Measurements from ENCODE around the gene STAM2. TPM values are rescaled to one million over a fixed set of nuclear protein-coding genes. Genes with fewer than 3 reads are reported as not detected.
"Not testable (repeated sequence)": the region's sequence is repeated elsewhere in the genome, so short reads cannot be mapped to it uniquely, and the experiment has no call there.

STAM2 gene
- total and polyA plus RNA-seq, 4 experiments from 2014 or later = 2.9 to 25.3 (median 12.5) TPM

DNA sequence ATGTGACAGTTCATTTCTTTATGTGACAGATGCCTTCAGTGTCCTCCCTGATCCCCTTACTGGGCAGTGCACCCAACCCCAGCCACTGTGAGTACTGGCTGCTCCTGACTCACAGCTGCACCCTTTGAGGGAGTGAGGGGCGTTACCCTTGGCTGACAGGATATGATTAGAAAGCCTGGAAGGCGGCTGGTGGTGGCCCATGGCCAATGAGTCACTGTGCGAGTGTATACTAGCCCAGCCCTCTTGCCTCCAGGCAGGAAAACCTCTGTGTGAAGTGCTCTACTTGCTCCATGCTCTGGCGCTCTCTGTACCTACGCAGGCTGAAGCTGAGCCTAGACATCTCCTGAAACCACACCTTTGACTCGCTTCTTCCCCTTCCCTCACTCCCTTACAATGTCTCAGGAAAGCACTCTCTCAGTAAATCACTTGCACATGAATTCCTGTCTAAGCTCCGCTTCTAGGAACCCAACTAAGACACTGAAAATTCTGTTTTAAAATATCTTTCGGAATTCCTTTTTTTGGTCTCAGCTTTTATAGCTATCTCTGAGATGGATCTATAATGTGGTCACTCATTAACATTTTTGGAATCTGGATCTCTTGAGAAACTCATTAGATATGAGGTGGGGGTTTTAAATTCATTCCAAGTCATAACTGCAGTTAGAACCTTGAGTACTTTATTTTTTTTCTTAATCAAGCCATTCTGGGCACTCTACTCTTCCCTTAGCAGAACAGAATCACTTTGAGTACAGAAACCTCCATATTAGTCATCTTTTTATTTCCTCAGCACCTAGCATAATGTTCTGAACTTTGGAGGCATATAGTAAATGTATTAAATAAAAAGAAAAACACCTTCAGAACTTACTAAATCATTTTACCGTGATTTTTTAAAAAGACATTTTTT lies 25.3 kb upstream of the STAM2 start:
- CTCF ChIA-PET (ENCODE audit: partially characterized antibody) = no interaction called here
- peaks cover 12 to 15% of the 10 kb centered on the region in 2 donors for H3K27me3 Mint-ChIP-seq
- no peaks in the 10 kb centered on the region for H3K4me1 ChIP-seq (ENCODE audit: insufficient read depth, low read length)
- H3K4me3 ChIP-seq (ENCODE audit: low read length in 2 of 2) = no peak overlapping the region
- H3K27ac ChIP-seq (ENCODE audit: low read depth, low read length) = no peak overlapping the region
- H3K4me1 Mint-ChIP-seq = no peaks in the 10 kb centered on the region
- DNase-seq = no peak
- H3K9me3 ChIP-seq (ENCODE audit: control insufficient read depth in 1 of 2, low read length in 2 of 2) = no peaks in the 10 kb centered on the region
- POLR2A ChIA-PET (ENCODE audit: partially characterized antibody) = no interaction called here
- H3K36me3 ChIP-seq (ENCODE audit: insufficient read depth, low read length) = no peaks in the 10 kb centered on the region
- intact Hi-C loops (cut with micrococcal nuclease) = no loop called here
- H3K36me3 Mint-ChIP-seq = no peaks in the 10 kb centered on the region
- H3K4me3 Mint-ChIP-seq = no peak overlapping the region
- no peak overlapping the region for H3K27ac Mint-ChIP-seq
- no peaks in the 10 kb centered on the region for H3K27me3 ChIP-seq (ENCODE audit: insufficient read depth, low read length)
- H3K9me3 Mint-ChIP-seq = peaks cover 0 to 8% (median 0%) of the 10 kb centered on the region in 8 donors

DNA sequence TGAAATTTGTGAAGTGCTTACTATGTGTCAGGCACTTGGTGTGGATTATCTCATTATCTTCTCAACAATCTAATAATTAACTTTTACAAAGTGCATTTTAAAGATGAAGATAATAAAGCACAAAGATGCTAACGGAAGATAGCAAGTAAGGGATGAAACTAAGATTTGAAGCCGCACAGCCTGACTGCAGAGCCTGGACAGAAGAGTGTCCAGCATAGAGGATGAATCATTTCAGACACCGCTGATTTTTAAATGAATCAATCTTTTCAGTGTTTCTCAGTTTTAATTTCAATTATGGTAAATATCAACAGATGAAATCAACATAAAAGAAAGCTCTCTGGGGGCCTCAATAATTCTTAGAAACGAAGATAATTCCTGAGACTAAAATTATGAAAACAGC lies 24.5 kb upstream of the STAM2 start:
- Histone ChIP-seq H3K9me3 (ENCODE audit: control insufficient read depth in 1 of 2, low read length in 2 of 2) (no peaks in the 10 kb centered on the region), H3K36me3 (ENCODE audit: insufficient read depth, low read length) (no peaks in the 10 kb centered on the region), H3K4me1 (ENCODE audit: insufficient read depth, low read length) (no peaks in the 10 kb centered on the region), H3K27me3 (ENCODE audit: insufficient read depth, low read length) (no peaks in the 10 kb centered on the region), H3K4me3 (ENCODE audit: low read length in 2 of 2) (no peak overlapping the region), H3K27ac (ENCODE audit: low read depth, low read length) (no peak overlapping the region)
- no peak overlapping the region for H3K27ac Mint-ChIP-seq
- H3K4me3 Mint-ChIP-seq = no peak overlapping the region
- H3K4me1 Mint-ChIP-seq = no peaks in the 10 kb centered on the region
- H3K36me3 Mint-ChIP-seq = no peaks in the 10 kb centered on the region
- CTCF ChIA-PET (ENCODE audit: partially characterized antibody) = no interaction called here
- intact Hi-C loops (cut with micrococcal nuclease) = no loop called here
- POLR2A ChIA-PET (ENCODE audit: partially characterized antibody) = no interaction called here
- H3K9me3 Mint-ChIP-seq = peaks cover 0 to 8% (median 0%) of the 10 kb centered on the region in 8 donors
- no peak for DNase-seq
- H3K27me3 Mint-ChIP-seq = peaks cover 12 to 15% of the 10 kb centered on the region in 2 donors

DNA sequence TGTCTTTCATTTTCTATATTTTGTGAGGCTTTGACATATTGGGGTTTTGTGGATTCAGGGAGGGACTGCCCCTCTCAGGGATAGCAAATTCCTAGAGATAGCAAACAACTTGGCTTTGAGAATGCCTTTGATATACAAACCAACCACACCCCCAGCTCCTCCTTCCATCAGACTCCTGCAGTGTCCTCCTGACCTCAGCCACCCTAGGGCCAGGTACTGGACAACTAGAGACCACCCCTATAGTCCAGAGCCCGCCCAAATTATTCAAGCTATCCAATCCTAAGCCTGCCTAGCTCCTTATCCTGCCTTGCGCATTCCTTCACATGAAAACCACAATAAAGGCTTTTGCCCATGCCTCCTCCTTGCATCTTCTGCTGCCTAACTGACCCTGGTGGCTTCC lies 22.9 kb upstream of the STAM2 start:
- H3K27me3 Mint-ChIP-seq = peaks cover 8 to 22% of the 10 kb centered on the region in 2 donors
- H3K27ac ChIP-seq (ENCODE audit: low read depth, low read length) = no peak overlapping the region

DNA sequence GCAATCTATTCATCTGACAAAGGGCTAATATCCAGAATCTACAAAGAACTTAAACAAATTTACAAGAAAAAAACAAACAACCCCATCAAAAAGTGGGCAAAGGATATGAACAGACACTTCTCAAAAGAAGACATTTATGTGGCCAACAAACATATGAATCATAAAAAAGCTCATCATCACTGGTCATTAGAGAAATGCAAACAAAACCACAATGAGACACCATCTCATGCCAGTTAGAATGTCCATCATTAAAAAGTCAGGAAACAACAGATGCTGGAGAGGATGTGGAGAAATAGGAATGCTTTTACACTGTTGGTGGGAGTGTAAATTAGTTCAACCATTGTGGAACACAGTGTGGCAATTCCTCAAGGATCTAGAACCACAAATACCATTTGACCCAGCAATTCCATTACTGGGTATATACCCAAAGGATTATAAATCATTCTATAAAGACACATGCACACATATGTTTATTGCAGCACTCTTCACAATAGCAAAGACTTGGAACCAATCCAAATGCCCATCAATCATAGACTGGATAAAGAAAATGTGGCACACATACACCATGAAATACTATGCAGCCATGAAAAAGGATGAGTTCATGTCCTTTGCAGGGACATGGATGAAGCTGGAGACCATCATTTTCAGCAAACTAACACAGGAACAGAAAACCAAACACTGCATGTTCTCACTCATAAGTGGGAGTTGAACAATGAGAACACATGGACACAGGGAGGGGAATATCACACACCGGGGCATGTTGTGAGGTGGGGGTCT lies 22.1 kb upstream of the STAM2 start:
- H3K4me3 ChIP-seq (ENCODE audit: low read length in 2 of 2); H3K4me1 Mint-ChIP-seq; intact Hi-C loops (cut with micrococcal nuclease); H3K9me3 ChIP-seq (ENCODE audit: control insufficient read depth in 1 of 2, low read length in 2 of 2); H3K4me3 Mint-ChIP-seq; H3K9me3 Mint-ChIP-seq; CTCF ChIA-PET (ENCODE audit: partially characterized antibody); H3K27me3 ChIP-seq (ENCODE audit: insufficient read depth, low read length); H3K36me3 ChIP-seq (ENCODE audit: insufficient read depth, low read length); H3K27ac ChIP-seq (ENCODE audit: low read depth, low read length); H3K36me3 Mint-ChIP-seq; H3K27ac Mint-ChIP-seq; POLR2A ChIA-PET (ENCODE audit: partially characterized antibody); DNase-seq; H3K4me1 ChIP-seq (ENCODE audit: insufficient read depth, low read length): not testable (repeated sequence)
- peaks cover 14 to 30% of the 10 kb centered on the region in 2 donors for H3K27me3 Mint-ChIP-seq

More for the DNA sequence above, 22.9 kb upstream of the STAM2 start:
- no peaks in the 10 kb centered on the region for H3K9me3 ChIP-seq (ENCODE audit: control insufficient read depth in 1 of 2, low read length in 2 of 2)
- H3K27me3 ChIP-seq (ENCODE audit: insufficient read depth, low read length) = no peaks in the 10 kb centered on the region
- no peak overlapping the region for H3K4me3 ChIP-seq (ENCODE audit: low read length in 2 of 2)
- Mint-ChIP-seq H3K27ac (no peak overlapping the region), H3K9me3 (peaks cover 0 to 8% (median under 1%) of the 10 kb centered on the region in 8 donors), H3K4me1 (no peaks in the 10 kb centered on the region), H3K4me3 (no peak overlapping the region), H3K36me3 (no peaks in the 10 kb centered on the region)
- no peaks in the 10 kb centered on the region for H3K4me1 ChIP-seq (ENCODE audit: insufficient read depth, low read length)
- H3K36me3 ChIP-seq (ENCODE audit: insufficient read depth, low read length) = no peaks in the 10 kb centered on the region
- POLR2A ChIA-PET (ENCODE audit: partially characterized antibody) = no interaction called here
- intact Hi-C loops (cut with micrococcal nuclease) = no loop called here
- CTCF ChIA-PET (ENCODE audit: partially characterized antibody) = no interaction called here
- DNase-seq = no peak

DNA sequence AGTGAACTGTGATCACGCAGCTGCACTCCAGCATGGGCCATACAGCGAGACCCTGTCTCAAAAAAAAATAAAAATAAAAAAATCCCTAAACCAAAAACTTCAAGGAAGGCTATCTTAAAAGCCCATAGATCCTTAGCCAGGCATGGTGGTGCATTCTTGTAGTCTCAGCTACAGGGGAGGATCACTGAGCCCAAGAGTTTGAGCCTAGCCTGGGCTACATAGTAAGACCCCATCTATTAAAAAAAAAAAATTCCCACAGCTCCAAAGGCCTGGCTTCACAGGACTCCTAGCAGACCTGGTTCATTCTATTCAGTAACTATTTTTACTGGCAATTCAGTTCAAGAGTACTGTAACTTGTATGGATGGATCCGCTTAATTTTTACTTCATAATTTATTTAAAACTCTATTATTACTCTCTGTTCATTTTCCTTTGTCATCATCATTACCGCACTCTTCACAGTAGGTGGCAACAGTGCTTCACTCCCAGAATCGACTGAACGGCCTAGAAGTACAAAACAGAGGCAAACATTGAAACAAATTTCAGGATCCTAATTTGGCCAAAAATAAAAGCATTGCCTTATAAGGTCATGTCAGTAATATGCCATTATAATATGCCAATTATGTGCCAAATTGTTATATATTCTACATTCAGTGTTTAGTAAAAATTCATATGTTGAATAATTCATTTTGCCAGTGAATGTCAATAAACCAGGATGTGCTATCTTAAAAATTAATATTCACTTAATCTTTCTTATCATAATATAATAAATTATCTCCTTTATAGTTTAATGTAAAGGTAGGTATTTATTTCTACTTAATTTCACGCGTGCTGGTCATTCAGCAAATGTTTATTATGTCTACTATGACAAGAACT lies 14.3 kb upstream of the STAM2 start:
- no peaks in the 10 kb centered on the region for H3K36me3 Mint-ChIP-seq
- peaks cover 0 to 8% (median 2%) of the 10 kb centered on the region in 8 donors for H3K9me3 Mint-ChIP-seq
- Histone ChIP-seq H3K27ac (ENCODE audit: low read depth, low read length) (no peak overlapping the region), H3K4me1 (ENCODE audit: insufficient read depth, low read length) (no peaks in the 10 kb centered on the region), H3K4me3 (ENCODE audit: low read length in 2 of 2) (no peak overlapping the region), H3K27me3 (ENCODE audit: insufficient read depth, low read length) (no peaks in the 10 kb centered on the region), H3K36me3 (ENCODE audit: insufficient read depth, low read length) (no peaks in the 10 kb centered on the region), H3K9me3 (ENCODE audit: control insufficient read depth in 1 of 2, low read length in 2 of 2) (no peaks in the 10 kb centered on the region)
- H3K4me3 Mint-ChIP-seq = no peak overlapping the region
- POLR2A ChIA-PET (ENCODE audit: partially characterized antibody) = no interaction called here
- intact Hi-C loops (cut with micrococcal nuclease) = no loop called here
- no peak overlapping the region for H3K27ac Mint-ChIP-seq
- CTCF ChIA-PET (ENCODE audit: partially characterized antibody) = interaction anchor here (1.0 to 1.1 kb wide), 2 partner anchors 14 to 446 kb away, joined by 5 to 6 read pairs; partner anchors contain the start of gene STAM2
- H3K27me3 Mint-ChIP-seq = peaks cover 29 to 34% of the 10 kb centered on the region in 2 donors
- H3K4me1 Mint-ChIP-seq = peaks cover 0 to 4% (median 0%) of the 10 kb centered on the region in 4 donors
- DNase-seq = no peak

DNA sequence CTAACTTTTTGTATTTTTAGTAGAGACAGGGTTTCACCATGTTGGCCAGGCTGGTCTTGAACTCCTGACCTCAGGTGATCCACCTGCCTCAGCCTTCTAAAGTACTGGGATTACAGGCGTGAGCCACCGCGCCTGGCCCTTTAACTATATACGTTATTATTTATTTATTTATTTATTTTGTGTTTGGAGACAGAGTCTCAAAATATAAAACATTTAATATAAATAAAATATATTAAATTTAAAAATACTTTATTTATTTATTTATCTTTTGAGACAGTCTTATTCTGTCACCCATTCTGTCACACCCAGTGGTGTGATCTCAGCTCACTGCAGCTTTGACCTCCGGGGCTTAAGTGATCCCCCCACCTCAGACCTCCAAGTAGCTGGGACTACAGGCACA lies 11.2 kb upstream of the STAM2 start:
- H3K27me3 ChIP-seq (ENCODE audit: insufficient read depth, low read length); H3K36me3 Mint-ChIP-seq; H3K4me3 Mint-ChIP-seq; H3K4me1 ChIP-seq (ENCODE audit: insufficient read depth, low read length); H3K4me3 ChIP-seq (ENCODE audit: low read length in 2 of 2); H3K36me3 ChIP-seq (ENCODE audit: insufficient read depth, low read length); DNase-seq; H3K27ac ChIP-seq (ENCODE audit: low read depth, low read length); H3K9me3 Mint-ChIP-seq; H3K4me1 Mint-ChIP-seq; intact Hi-C loops (cut with micrococcal nuclease); POLR2A ChIA-PET (ENCODE audit: partially characterized antibody); H3K9me3 ChIP-seq (ENCODE audit: control insufficient read depth in 1 of 2, low read length in 2 of 2); H3K27ac Mint-ChIP-seq: not testable (repeated sequence)
- peaks cover 21 to 23% of the 10 kb centered on the region in 2 donors for H3K27me3 Mint-ChIP-seq
- CTCF ChIA-PET (ENCODE audit: partially characterized antibody) = interaction anchor here (3.4 kb wide), 1 partner anchor 11 kb away, joined by 14 read pairs; the partner anchor contains the start of gene STAM2

Data from CD4-positive, alpha-beta memory T cell (primary cell).